ENCODE measurements around the gene SCFD2.

SCFD2 gene

GRCh38 chr4:53371843-53372521 is 6.1 kb upstream of the SCFD2 start:
- TF ChIP-seq CTCF (IDR thresholded peaks at IDR 0.05; ENCODE audit: low read length, missing control alignments), result no peak
- no peak overlapping the region for H3K4me3 ChIP-seq (replicated peaks; ENCODE audit: low read depth, low read length)
- DNase-seq (ENCODE audit: low read depth), result no peak

GRCh38 chr4:53371049-53371448 is 5.2 kb upstream of the SCFD2 start:
- no peak overlapping the region for H3K4me3 ChIP-seq (replicated peaks; ENCODE audit: low read depth, low read length)
- DNase-seq (ENCODE audit: low read depth), result no peak
- no peak for TF ChIP-seq CTCF (IDR thresholded peaks at IDR 0.05; ENCODE audit: low read length, missing control alignments)

GRCh38 chr4:53367721-53368120 is 1.9 kb upstream of the SCFD2 start:
- no peak for TF ChIP-seq CTCF (IDR thresholded peaks at IDR 0.05; ENCODE audit: low read length, missing control alignments)
- no peak for DNase-seq (ENCODE audit: low read depth)
- no peak overlapping the region for H3K4me3 ChIP-seq (replicated peaks; ENCODE audit: low read depth, low read length)

GRCh38 chr4:53366301-53366716 is 448 bp upstream of the SCFD2 start:
- TF ChIP-seq CTCF (IDR thresholded peaks at IDR 0.05; ENCODE audit: low read length, missing control alignments), result no peak
- peak overlapping the region; percentile 97 for H3K4me3 ChIP-seq (replicated peaks; ENCODE audit: low read depth, low read length)
- no peak for DNase-seq (ENCODE audit: low read depth)

GRCh38 chr4:53365121-53365485 is 758 bp downstream of the SCFD2 start:
- DNase-seq (ENCODE audit: low read depth), result peak; percentile 17
- H3K4me3 ChIP-seq (replicated peaks; ENCODE audit: low read depth, low read length), result peak overlapping the region; percentile 97
- TF ChIP-seq CTCF (IDR thresholded peaks at IDR 0.05; ENCODE audit: low read length, missing control alignments), result no peak

GRCh38 chr4:53364624-53365023 is 1.2 kb downstream of the SCFD2 start:
- no peak for TF ChIP-seq CTCF (IDR thresholded peaks at IDR 0.05; ENCODE audit: low read length, missing control alignments)
- no peak for DNase-seq (ENCODE audit: low read depth)
- H3K4me3 ChIP-seq (replicated peaks; ENCODE audit: low read depth, low read length), result peak overlapping the region; percentile 97

GRCh38 chr4:53362093-53362492 is 3.8 kb downstream of the SCFD2 start:
- no peak for TF ChIP-seq CTCF (IDR thresholded peaks at IDR 0.05; ENCODE audit: low read length, missing control alignments)
- DNase-seq (ENCODE audit: low read depth), result no peak
- no peak overlapping the region for H3K4me3 ChIP-seq (replicated peaks; ENCODE audit: low read depth, low read length)

All from fibroblast of pulmonary artery (primary cell).